Psoas muscle (tissue), 8 donors: ENCODE data around the gene MAPK4. TPM values are rescaled to one million over a fixed set of nuclear protein-coding genes. Genes with fewer than 3 reads are reported as not detected.

Experiments used
- ATAC-seq, 4 donors: fragments of 200-7000 bp; cut with Tn5 transposase; one replicate each; pipeline ENCODE4 v1.9.1; 2020; ENCODE audit warnings: moderate library complexity in 3 of 4, mild to moderate bottlenecking in 2 of 4
- DNase-seq, 2 donors: peaks; one replicate each; pipeline ENCODE4 v3.0.0-alpha.2; 2020
- H3K27ac ChIP-seq: fragments of 200-600 bp; one replicate; pipeline ENCODE4 v1.8.0; 2022
- H3K27me3 ChIP-seq, 3 donors: fragments of 200-600 bp in 1 of 3; one replicate each; pipeline versions ENCODE4 v1.6.1 to v1.8.0; 2013 to 2022; ENCODE audit warnings: low read length in 2 of 3, mild to moderate bottlenecking in 2 of 3, moderate library complexity in 1 of 3; ENCODE audit not compliant: insufficient read depth in 3 of 3
- H3K36me3 ChIP-seq, 2 donors: fragments of 200-600 bp in 1 of 2; one replicate each; pipeline versions ENCODE4 v1.6.1 to v1.8.0; 2013 to 2022; ENCODE audit warnings: low read depth in 1 of 2, mild to moderate bottlenecking in 1 of 2, moderate library complexity in 1 of 2; ENCODE audit not compliant: insufficient read depth in 1 of 2
- H3K4me1 ChIP-seq: fragments of 200-600 bp; one replicate; pipeline ENCODE4 v1.8.0; 2022
- H3K4me3 ChIP-seq: fragments of 200-600 bp; one replicate; pipeline ENCODE4 v1.8.0; 2022; ENCODE audit warnings: mild to moderate bottlenecking
- H3K9me3 ChIP-seq: fragments of 200-600 bp; one replicate; pipeline ENCODE4 v1.8.0; 2022
- CTCF ChIP-seq: fragments of 200-600 bp; IDR thresholded peaks from one replicate; pipeline ENCODE4 v1.8.0; 2022; ENCODE audit warnings: antibody characterized with exemption
- WGBS, 3 donors: extraction: QIAGEN DNeasy Blood & Tissue Kit; methylation state at CpG; one replicate each; pipeline versions ENCODE4 v1.1.6 to v1.1.7; 2013; 5-methylcytosine and 5-hydroxymethylcytosine counted together
- intact Hi-C, 2 donors: fragments of 100-400 bp; cut with DNase I; formaldehyde crosslinking; loops; one replicate each; pipeline versions ENCODE4 v1.11.0 to v1.14.2; 2022
- polyA plus RNA-seq, 3 donors: library from polyadenylated mRNA; stranded (reverse); fragments of 200-250 nt; gene quantifications; one replicate each; pipeline ENCODE4 v1.2.3, GENCODE V29; 2013
- total RNA-seq, 4 donors: library from RNA; stranded (reverse); fragmentation: NEBNext Ultra II Directional in 2 of 4; extraction: Animal tissue kit (Norgen Biotek cat#: 25700) in 2 of 4; gene quantifications; one replicate each; pipeline versions ENCODE4 v1.2.1 to v1.2.4, GENCODE V29; 2021 to 2023
- donor health status: healthy with polysubstance abuse.
- donor health status: DM: no; HTN: no; CAD: no; lungs with moderate emphysema.
- donor health status: Bipolar disorder and iron deficiency.
- donor health status: healthy.
- donor health status: DM: yes; HTN: yes; CAD: no.
- donor health status: DM: no; HTN: no; CAD: no.
- donor health status: DM: no; HTN: no; CAD: no.
- donor health status: DM: yes; HTN: yes; CAD: no.

MAPK4 gene
- total and polyA plus RNA-seq, 7 donors: 0.36 to 1.8 (median 0.68) TPM

GRCh38 chr18:50665015-50665414, 105.1 kb downstream of the MAPK4 start:
- ATAC-seq (peak in 1 of 4 donors; percentile 18), DNase-seq (no peak)
- peaks cover 19% of the 10 kb centered on the region for H3K4me1 ChIP-seq
- no peak overlapping the region for H3K4me3 ChIP-seq
- no peak for TF ChIP-seq CTCF
- no peaks in the 10 kb centered on the region for H3K36me3 ChIP-seq
- no peaks in the 10 kb centered on the region for H3K27me3 ChIP-seq
- H3K9me3 ChIP-seq: no peaks in the 10 kb centered on the region
- intact Hi-C loops: loop anchor here in 1 of 2 donors (10.0 kb wide), 1 partner anchor 60 kb away; no protein-coding TSS in a partner anchor
- H3K27ac ChIP-seq: no peak overlapping the region
- 50 to 66% (median 56%) methylated on average over 6 of the region's 6 CpGs for WGBS, 3 donors

DNA sequence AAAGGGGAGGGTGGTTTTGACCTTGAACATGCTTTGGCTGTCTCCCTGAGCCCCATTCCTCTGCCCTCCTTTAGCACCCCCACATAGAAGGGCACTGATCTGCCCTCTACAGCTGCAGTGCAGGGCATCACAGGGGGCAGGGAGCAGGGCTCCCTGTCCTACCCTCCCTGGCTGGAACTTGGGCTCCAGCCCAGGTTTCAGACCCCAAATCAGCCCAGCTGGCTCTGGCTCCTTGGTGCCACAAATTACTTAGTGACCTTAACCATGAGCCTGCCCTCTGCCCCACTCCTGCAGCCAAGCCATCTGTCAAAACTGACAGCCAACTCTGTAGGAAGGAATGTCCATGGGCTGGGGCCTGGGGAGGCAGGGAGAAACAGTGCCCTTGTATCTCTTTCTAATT, 105.6 kb downstream of the MAPK4 start:
- H3K27ac ChIP-seq: no peak overlapping the region
- no peak for TF ChIP-seq CTCF
- no peaks in the 10 kb centered on the region for H3K36me3 ChIP-seq
- peaks cover 19% of the 10 kb centered on the region for H3K4me1 ChIP-seq
- ATAC-seq: peak; percentile 64 to 71 (median 68)
- H3K9me3 ChIP-seq: no peaks in the 10 kb centered on the region
- intact Hi-C loops: loop anchor here in 1 of 2 donors (10.0 kb wide), 1 partner anchor 59 kb away; no protein-coding TSS in a partner anchor
- H3K4me3 ChIP-seq: no peak overlapping the region
- DNase-seq: no peak
- no peaks in the 10 kb centered on the region for H3K27me3 ChIP-seq

GRCh38 chr18:50666536-50666935, 106.6 kb downstream of the MAPK4 start:
- H3K27me3 ChIP-seq: no peaks in the 10 kb centered on the region
- no peak overlapping the region for H3K27ac ChIP-seq
- ATAC-seq (no peak), DNase-seq (no peak)
- TF ChIP-seq CTCF: no peak
- no peak overlapping the region for H3K4me3 ChIP-seq
- WGBS, 3 donors: 68 to 83% (median 76%) methylated on average over 4 of the region's 4 CpGs
- peaks cover 19% of the 10 kb centered on the region for H3K4me1 ChIP-seq
- intact Hi-C loops: loop anchor here in 1 of 2 donors (10.0 kb wide), 1 partner anchor 58 kb away; no protein-coding TSS in a partner anchor
- H3K36me3 ChIP-seq: no peaks in the 10 kb centered on the region
- H3K9me3 ChIP-seq: no peaks in the 10 kb centered on the region

GRCh38 chr18:50671376-50671775, 111.5 kb downstream of the MAPK4 start:
- no peaks in the 10 kb centered on the region for H3K9me3 ChIP-seq
- no peak for TF ChIP-seq CTCF
- ATAC-seq (no peak), DNase-seq (no peak)
- intact Hi-C loops: no loop called here
- 63 to 85% (median 84%) methylated on average over 3 of the region's 3 CpGs for WGBS, 3 donors
- no peaks in the 10 kb centered on the region for H3K36me3 ChIP-seq
- H3K4me1 ChIP-seq: no peaks in the 10 kb centered on the region
- no peak overlapping the region for H3K27ac ChIP-seq
- no peak overlapping the region for H3K4me3 ChIP-seq
- H3K27me3 ChIP-seq: no peaks in the 10 kb centered on the region

DNA sequence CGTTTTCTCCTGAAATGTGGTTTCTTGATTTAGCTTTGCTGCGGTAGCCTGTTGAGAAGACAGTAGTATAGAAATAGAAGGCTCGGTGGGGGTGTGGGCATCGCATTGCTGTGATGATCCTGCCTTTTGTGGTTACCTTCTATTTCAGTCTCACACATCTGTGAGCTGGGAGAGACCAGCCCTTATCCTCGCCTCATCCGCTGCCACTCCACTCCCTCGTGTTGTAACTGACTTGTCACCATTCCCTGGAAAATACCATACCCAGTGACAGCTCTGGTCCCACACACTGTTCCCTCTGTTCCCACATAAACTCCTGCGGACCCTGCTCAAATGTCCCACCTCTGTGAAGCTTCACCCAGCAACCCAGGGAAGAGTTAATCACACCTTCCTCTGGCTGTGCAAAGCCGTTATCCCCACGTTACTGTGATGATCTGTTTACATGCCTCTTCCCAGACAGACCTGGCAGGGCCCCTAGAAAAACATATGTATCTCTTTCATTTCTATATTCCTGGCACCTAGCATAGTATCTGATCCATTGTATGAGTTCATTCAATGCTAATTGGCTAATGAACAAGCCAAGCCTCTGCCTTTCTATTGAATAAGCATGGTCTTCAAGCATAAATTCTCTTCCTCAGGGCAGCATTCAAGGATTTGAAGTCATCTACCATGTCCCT, 114.6 kb downstream of the MAPK4 start:
- intact Hi-C loops: no loop called here
- Histone ChIP-seq H3K4me1 (no peaks in the 10 kb centered on the region), H3K4me3 (no peak overlapping the region), H3K27ac (no peak overlapping the region), H3K9me3 (no peaks in the 10 kb centered on the region), H3K27me3 (no peaks in the 10 kb centered on the region), H3K36me3 (no peaks in the 10 kb centered on the region)
- no peak for DNase-seq
- 54 to 65% (median 63%) methylated on average over 10 of the region's 10 CpGs for WGBS, 3 donors
- peak in 3 of 4 donors; percentile 57 to 73 (median 64) for ATAC-seq
- TF ChIP-seq CTCF: no peak
